UCSD-AML1 (cell line): Measurements from ENCODE around the gene SIGMAR1.

ENCODE experiments used
- DNase-seq: peaks from one replicate; lab custom pipeline; 2025; ENCODE audit not compliant: unreplicated experiment; lab: John Stamatoyannopoulos, UW

The SIGMAR1 gene

DNA sequence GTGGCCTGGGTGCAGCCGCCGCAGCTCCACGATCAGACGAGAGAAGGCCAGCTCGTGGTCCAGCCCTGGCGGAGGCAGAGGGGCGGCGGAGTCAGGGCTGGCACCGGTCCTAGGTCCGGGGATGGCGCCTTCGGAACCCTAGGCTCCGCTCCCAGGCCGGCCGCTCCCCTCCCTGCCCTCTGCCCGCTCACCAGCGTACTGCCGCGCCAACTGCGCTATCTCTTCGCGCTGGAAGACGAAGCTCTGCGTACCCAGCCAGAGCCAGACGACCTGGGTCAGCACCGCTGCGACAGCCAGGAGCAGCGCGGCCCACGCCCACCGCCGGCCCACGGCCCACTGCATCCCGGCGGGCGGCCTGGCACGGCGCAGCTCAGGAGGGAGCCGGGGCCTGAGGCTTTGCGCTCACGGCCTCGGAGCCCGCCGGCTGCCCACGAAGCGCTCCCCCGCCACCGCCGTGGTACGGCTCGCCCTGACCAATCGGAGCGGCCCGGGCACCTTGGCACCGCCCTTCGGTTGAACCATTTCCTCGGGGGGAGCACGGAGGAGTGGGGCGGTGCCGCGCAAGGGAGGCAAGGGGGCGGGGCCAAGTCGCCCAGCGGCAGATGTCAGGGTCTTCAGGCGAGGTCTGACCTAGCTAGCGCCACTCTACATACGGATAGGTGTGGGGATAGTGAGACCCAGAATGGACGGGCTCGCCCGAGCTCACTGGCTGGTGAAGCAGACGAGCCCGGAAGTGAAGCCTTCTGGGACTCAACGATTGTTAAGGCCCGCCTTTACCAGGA, at the start of gene SIGMAR1:
Gene SIGMAR1, minus strand, starts transcription at position 432 of the 782 bp plus-strand sequence. Its CDS starts 90 bp downstream, at position 342.
- peak; percentile 94 for DNase-seq

DNA sequence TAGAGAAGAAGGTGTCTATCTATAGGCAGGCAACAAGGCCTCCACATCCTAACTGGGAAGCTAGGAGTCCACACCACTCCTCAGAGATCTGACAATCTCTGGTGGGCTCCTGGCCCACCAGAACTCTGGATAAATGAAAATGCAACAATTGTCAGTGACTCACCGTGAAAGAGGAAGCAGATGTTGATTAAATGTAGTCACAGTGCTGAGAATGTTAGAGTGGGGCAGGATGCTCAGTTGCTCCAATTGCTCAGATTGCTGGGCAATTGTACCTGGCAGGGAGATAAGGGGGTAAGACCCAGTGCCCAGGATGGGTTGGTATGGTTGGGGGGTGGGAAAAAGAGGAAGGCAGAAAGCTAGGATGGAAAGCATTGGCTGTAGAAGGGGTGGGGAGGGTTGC, 49.1 kb upstream of the SIGMAR1 start:
- DNase-seq = no peak

DNA sequence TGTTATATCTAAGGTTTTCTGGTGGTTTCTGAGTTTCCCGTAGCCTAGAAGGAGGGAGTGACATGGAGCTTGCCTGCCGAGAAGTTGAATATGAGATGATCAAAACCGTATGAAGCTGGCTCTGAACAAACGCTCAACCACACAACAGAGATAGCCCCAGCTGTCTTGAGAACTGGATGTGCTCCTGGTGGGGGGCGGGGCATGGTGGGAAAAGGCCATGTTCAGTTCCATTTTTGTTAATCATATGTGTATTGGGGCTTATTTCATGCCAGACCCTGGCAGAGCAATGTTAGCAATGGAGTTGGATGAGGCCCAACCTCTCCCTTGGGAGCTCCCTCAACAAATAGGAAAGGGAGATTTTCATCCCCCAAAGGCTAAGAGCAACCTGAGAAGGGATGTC, 48.6 kb upstream of the SIGMAR1 start:
- DNase-seq = no peak

DNA sequence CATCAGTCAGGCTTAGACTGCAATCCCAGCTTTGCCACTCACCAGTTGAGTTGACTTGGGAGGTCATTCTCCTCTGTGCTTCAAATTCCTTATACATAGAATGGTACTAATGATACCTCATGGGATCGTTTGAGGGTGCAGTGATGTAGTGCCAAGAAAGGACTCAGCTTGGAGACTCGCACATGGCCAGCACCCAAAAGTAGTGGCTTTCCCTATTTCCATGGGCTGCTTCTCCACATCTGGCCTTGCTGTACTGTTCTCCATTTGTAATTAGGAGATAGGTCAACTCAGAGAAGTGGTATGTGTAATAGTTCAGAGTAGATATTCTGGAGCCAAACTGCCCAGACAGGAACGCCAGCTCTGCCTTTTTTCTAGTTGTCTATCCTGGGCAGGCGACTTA, 48.0 kb upstream of the SIGMAR1 start:
- DNase-seq = no peak

DNA sequence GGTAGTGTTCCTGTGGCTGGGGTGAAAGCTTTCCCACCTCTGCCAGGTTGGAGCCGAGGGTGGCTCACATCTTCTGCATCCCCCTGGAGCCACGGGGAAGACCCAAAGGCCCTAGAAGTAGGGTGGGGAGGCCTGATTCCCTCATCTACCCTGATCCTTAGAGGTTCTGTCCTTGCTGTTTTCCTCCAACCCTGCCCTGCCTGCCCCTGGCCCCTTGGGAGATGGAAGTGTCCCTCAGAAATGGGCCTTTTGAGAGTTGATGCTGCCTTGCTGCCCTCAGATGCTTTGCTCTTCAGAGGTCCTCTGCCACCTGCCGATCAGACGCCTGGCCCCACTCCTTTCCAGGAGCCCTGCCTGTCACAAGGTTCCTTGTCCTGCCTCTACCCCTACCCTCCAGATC, 47.2 kb upstream of the SIGMAR1 start:
- DNase-seq = no peak

DNA sequence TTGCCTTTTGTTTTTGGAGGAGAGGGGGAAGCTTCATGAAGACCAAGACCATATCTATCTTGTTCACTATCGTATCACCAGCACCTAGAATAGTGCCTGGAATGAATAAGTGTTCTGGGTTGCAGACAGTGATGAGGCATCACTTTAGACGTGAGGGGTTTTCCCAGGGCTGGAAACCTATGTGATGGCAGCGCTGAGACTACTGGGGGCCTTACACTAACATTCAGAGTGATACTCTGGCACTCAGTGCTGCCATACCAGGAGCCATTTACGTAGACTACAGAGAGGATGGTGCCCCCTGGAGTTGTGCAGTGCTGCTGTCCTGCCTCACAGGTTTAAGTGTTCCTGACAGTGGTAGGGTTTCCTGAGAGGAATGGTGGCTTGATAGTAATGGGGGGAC, 46.6 kb upstream of the SIGMAR1 start:
- DNase-seq = no peak

DNA sequence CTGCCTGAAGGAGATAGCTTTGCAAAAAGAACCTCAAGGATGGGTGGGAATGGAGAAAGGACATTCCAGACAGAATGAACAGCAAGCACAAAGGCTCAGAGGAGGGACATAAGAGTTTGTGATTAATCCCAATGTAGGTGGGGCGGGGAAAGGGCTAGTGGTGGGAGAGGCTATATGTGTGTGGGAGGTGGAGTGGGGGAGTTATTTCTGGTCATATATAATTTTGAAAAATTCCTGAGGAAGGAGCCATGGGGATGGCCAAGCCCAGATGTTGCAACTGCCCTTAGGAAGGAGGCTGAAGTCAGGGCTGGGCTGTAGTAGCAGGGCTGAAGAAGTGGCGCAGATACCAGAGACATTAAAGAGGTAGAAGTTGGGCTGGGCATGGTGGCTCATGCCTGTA, 38.3 kb upstream of the SIGMAR1 start:
- no peak for DNase-seq

DNA sequence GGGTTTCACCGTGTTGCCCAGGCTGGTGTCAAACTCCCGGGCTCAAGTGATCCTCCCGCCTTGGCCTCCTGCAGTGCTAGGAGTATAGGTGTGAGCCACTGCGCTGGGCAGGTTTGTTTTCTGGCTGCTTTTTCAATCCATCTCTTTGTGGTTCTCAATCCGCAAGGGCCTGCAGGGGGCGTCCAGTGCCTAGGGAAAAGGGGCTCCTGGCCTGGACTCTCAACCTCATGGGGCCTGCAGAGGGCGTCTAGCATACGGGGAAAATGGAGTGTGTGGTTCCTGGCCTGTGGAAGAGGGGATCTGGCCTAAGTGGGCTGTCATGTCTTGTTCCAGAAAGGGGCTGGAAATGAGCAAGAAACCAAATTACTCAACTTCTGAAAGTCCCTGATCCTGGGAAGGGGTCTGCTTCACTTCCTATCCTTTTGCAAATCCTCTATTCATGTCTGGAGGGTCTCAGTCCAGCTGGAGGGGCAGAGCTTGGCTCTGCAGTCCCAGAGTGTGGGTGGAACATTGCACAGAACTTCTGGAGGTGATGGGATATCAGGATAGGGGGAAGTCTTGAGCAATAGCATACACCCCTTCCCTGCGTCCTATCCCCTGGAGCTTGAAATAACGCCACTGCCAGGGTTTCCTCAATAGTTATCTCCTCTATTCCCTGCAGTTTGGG, 37.6 kb upstream of the SIGMAR1 start:
- DNase-seq = peak; percentile 83

DNA sequence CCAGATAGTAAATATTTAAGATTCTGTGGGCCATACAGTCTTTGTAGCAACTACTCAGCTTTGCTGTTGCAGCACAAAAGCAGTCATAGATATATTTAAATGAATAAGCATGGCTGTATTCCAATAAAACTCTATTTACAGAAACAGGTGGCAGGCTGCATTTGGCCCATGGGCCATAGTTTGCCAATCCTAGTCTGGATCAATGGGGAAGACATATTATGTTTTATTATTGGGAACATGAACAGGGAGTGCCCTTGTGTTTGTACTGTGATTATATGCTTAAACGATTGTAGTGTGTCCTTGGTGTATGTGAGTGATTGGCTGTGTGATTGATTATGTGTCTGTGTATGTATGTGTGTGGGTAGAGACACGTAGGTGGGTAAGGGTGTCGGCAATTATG, 36.9 kb upstream of the SIGMAR1 start:
- no peak for DNase-seq

DNA sequence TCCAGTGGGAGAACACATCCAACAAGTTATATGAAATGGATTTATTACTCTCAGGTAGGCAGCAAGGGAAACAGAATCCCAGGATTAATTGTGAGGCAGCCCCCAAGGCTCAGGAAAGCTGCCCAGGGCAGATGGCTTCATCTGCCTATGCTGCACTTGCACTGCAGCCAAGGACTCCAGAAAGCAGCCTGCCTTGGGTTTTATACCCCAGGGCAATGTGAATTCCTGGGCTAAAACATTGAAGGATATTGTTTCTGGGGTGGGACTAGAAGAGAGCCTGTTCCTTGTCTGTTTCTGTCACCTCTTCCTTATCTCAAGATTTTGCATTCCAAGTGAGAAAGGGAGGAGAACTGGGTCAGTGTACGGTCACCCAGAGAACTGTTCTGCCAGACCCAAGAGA, 33.7 kb upstream of the SIGMAR1 start:
- DNase-seq = no peak

DNA sequence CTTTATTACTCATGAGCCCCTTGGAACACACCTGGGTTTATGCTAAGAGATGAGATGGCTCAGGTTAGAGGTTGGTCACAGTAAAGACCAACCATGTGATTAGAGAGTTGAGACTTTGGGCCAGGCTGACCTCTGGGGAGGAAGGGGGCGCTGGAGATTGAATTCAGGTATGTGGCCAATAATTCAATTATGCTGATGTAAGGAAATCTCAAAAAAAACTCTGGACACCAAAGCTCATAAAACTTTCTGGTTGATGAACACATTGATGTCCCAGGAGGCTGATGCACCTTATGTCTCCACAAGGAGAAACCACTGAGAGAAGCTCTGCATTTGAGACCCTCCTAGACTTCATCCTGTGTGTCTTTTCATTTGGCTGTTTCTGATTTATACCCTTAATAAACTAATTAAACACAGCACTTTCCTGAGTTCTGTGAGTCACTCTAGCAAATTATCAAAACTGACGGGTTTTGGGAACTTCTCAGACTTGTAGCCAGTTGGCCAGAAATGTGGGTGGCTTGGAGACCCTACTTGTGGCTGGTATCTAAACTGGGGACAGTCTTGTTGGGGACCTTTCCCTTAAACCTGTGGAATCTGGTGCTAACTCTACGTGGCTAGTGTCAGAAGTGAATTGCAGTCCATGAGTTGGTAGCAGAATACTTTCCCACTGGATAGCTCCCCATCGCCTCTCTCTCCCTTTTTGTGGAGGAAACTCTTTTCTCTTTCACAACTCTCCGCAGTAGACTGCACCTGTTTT, 32.4 kb upstream of the SIGMAR1 start:
- no peak for DNase-seq

DNA sequence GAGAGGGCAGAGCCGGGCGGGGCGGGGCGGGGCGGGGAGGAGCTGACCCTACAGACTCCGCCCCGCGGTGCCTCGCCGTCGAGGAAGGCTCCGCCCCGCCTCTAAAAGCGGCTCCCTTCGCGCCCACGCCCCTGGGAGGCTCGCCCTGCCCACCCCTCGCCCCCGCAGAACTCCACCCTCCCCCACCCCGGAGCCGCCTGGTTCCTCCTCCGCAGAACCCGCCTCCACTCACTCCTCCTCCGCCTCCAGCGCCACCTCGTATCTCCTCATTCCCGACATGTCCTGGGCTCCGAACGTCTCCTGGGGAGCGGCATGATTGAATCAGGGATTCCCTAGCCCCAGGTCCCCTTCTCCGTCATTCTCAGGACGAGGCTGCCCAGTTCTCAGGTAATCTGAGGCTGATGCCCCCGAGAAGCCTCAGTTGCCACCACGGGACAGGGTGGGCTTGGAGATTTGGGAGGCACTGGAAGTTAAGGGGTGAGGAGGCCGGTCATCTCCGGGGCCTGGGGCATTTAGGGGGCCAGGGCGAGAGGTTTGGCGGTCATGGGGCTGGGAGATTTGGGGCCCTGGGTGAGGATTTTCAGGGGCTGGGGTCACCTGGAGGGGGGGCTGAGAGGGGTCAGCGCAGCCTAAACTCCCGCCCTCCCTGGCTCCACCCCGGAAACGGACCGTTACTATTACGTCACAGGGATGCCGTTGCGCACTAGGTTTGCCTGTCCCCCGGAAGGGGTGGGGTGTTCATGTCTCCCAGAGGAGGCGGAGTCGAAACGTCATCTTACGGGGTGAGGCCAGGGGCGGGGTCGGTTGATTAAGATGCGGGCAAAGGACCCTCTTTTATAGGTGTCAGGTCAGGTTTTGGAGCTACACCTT, 28.0 kb upstream of the SIGMAR1 start:
- DNase-seq = peak; percentile 81

DNA sequence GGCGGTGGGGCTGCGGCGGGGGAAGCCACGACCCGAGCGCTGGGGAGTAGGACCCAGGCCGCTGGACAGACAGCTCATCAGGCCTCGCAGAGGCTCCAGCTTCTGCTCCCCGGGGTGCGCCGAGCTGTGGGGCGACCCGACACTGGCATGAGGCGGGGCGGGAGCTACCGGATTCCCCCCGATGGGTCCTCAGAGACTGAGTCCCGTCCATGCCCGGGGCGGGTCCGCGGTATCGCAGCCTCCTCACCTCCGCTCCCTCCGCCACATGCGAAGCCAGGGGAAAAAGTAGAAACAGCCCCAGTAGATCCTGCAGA, 27.4 kb upstream of the SIGMAR1 start:
- no peak for DNase-seq

DNA sequence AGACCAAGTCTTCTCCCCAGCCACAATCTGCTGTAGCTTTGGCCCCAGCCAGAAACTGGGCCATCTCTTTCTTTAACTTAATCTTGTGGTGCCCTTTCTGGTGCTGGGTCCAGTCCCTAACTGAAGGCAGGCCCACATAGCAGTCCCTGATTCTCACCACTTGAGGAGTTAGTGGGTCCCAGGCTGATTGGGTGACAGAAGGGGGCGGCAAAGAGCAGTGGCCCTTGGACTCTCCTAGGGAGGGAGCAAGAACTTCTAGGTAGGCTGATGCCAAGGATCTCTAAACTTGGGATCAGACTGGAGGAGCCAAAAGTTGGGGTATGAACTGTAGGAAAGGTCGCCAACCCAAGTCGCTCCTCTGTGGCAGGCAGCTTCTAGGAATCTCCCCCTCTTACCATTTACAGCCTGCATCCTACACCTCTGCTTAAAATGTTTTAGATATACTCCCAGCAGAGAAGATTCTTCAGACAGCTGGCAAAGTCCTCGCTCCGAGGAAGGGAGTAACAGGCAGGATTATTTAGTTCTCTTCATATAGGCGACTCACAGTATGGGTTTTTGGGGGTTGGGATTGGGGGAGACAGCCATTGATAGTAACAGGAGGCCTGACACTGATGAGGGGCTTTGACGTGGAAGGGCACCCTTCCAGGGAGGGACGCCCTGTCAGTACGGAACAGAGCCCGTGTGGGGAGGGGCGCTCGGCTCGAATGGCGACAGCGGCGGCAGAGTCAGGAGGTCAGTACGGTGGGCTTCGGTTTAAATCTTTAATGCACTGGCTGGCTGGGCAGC, 26.9 kb upstream of the SIGMAR1 start:
- DNase-seq = peak; percentile 77

DNA sequence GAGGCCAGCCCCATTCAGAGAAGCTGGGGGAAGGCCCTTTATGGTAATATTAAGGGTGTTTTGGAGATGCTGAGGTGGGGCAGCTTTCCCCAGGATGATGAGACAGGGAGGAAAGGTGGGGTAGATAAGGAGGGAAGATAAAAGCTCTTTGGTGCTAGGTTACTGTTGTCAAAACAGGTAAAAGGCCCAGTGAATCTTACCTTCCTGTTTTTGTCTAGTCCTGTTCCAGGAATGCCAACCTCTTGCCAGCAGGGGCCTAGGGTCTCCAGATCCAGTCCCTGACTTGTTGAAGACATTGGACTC, 25.7 kb upstream of the SIGMAR1 start:
- DNase-seq = no peak

DNA sequence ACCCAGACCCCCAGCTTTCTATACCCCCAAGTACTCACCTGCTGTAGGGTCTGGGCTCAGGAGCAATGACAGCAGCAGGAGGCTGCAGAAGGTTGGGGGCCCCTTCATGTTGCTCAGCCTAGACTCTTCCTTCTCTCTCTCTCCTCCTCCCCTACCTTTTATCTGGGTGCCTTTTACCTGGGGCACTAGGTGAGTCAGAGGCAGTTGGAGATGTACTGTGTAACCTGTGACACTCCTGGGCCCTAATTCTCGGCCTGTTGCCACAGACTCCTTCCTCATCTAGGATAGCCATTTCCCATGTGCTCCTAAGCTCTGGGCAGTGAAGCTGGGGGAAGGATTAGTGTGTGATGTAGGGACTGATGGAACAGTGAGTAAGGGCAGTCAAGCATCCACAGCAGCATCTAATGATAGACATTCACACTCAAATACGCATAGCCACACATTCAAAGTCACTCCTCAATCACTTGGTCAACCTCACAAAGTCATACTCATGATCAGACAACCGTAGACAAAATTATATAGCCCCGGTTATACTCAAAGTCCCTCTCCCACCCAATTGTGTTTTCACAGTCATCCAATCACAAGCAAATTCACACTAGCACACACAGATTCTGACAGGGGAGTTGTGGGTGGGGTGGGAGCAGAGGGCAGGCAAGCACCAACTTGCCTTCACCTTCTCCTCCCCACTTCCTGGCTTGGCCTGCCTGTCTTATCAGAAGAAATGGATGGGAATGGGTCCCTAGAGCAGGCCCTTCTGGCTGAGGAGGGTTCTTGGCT, 25.1 kb upstream of the SIGMAR1 start, which contains the start of gene CCL27:
Gene CCL27, minus strand, starts transcription at position 132 of the 777 bp plus-strand sequence. Its CDS starts 24 bp downstream, at position 108.
- DNase-seq = no peak

DNA sequence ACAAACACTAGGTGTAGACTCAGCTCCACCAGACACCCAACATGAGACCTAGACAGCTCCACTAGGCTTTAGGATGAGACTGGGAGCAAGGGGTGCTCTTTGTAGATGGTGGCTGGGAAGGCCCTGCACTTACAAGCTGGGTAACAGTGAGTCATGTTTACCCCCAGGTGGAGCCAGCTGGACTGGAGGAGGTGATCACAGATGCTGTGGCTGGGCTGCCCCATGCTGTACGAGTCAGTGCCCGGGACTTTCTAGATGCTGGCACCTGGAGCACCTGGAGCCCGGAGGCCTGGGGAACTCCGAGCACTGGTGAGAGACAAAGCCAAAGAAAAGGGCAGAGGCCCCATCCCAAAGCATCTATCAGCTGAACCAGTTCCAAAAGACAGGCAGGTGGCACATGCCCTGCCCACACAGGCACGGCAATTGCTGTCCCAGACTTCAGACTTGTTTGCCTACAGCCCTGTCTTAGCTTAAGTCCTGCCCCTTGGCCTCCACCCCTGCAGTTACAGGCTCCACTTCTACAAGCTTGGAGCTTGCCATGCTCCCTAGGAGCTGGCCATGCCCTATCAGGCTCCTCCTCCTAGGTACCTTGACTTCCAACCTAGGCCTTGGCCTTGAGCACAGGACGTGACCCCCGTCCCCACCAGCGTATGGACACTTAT, 22.1 kb upstream of the SIGMAR1 start:
- no peak for DNase-seq

DNA sequence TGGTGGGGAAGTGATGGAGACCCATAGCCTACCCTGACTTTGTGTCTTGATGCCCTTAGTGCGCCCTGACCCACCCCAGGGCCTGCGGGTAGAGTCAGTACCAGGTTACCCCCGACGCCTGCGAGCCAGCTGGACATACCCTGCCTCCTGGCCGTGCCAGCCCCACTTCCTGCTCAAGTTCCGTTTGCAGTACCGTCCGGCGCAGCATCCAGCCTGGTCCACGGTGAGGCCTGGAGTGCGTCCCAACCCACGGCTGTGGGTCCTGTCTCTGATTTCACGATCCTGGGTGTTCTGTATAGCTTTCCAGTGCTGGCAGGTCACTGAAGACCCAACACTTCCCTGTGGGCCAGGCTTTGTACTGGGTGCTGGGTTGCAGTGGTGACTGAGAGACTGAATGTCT, 20.9 kb upstream of the SIGMAR1 start:
- no peak for DNase-seq

DNA sequence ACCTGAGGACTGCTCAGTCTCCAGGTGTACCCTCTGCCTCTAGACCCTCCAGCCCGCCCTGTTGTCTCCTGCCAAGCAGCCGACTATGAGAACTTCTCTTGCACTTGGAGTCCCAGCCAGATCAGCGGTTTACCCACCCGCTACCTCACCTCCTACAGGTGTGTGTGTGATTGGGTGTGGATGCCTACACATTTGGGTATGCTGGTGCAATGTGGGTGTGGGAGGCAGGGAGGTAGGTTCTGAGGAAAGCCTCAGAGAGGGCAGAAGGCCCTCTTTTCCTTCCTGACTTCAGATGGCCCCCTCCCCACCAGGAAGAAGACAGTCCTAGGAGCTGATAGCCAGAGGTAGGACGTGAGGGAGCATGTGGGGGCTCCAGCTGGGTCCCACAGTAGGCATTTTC, 19.4 kb upstream of the SIGMAR1 start:
- DNase-seq = no peak
